GM18868 (cell line): ENCODE measurements around the gene RFXANK.
"Not testable (repeated sequence)": the region's sequence is repeated elsewhere in the genome, so short reads cannot be mapped to it uniquely, and the experiment has no call there.

Experiments used
- ATAC-seq: cut with Tn5 transposase; IDR thresholded peaks from one replicate; pipeline ENCODE4 v1.9.1; 2021; ENCODE audit warnings: mild to moderate bottlenecking, moderate library complexity; ENCODE audit not compliant: unreplicated experiment

The RFXANK gene, protein sequence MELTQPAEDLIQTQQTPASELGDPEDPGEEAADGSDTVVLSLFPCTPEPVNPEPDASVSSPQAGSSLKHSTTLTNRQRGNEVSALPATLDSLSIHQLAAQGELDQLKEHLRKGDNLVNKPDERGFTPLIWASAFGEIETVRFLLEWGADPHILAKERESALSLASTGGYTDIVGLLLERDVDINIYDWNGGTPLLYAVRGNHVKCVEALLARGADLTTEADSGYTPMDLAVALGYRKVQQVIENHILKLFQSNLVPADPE

DNA sequence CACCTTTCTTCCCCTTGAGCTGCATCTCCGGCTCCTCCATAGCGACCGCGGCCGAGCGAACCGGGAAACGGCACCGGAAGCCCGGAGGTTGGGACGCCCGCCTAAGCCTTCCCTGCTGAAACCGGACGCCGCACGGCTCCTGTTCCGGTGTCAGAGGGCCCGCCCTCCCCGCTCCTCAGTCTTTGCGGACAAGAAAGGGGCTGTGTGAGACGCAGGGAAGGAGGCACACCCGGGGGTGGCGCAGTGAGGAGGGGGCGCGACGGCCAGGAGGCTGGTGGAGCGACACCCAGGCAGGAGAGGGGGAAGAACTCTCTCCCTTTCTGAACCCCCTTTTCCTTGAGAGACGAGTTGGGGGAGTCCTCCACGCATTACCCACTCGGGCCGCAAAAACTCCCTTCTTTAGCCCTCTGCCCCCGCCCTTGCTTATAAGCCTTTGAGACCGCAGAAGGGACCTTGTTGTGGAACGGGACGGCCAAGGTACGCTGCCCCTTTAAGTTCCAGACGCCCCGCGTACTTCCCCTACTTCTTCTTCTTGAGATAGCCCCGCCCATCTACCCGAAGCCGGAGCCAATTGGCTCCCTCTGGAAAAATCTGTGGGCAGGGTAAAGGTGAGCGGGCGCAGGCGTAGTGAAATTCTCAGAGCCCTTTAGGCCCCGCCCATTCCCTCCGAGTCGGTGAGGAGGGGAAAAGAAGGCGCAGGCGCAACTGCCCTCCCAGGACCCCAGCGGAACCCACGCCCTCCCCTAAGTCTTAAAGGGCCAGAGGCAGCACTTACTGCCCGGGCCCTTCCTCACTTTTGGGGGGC, at the start of gene RFXANK, which contains the start of gene BORCS8:
RFXANK (plus strand) TSS at position 181 of the 805 bp plus-strand sequence. CDS start 1,689 bp downstream, outside the sequence.
BORCS8 (minus strand) TSS at position 75 of the 805 bp plus-strand sequence; CDS start at position 40, 35 bp downstream.
- ATAC-seq = peak; percentile 78

DNA sequence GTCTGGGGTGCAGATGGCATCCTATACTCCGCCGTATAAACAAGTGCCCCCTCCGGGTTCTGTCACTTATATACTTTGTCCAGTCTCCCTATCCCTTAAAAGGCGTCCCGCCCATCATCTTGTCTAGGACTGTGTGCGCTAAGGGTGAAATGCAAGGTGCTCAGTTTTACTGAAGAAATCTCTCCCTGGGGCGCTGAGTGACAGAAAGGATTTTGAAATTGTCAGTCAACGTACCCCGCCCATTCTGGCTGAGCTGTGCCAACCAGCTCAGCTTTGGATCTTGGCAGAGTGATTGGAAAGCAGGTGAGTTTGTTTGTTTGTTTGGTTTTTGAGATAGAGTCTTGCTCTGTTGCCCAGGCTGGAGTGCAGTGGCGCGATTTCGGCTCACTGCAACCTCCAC, 49.7 kb upstream of the RFXANK start:
- ATAC-seq = no peak

DNA sequence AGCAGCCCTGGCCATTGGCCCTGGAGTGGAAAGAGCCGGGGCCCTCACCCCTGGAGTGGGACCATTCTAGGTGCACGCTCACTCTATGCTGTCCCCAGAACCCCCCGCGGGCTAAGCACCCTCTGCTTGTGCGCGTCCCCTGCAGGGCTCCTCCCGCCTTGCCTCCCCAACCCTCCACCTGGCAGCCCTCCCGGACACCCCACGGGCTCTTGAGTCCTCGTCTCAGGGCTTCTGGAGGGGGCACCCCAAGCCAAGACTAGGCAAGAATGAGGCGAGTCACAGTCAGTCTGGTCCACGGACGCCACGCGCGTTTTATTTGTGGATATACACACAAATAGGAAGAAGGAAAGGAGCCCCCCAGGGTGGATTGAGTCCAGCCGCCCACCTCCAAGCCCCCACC, 46.8 kb upstream of the RFXANK start:
- ATAC-seq = no peak

DNA sequence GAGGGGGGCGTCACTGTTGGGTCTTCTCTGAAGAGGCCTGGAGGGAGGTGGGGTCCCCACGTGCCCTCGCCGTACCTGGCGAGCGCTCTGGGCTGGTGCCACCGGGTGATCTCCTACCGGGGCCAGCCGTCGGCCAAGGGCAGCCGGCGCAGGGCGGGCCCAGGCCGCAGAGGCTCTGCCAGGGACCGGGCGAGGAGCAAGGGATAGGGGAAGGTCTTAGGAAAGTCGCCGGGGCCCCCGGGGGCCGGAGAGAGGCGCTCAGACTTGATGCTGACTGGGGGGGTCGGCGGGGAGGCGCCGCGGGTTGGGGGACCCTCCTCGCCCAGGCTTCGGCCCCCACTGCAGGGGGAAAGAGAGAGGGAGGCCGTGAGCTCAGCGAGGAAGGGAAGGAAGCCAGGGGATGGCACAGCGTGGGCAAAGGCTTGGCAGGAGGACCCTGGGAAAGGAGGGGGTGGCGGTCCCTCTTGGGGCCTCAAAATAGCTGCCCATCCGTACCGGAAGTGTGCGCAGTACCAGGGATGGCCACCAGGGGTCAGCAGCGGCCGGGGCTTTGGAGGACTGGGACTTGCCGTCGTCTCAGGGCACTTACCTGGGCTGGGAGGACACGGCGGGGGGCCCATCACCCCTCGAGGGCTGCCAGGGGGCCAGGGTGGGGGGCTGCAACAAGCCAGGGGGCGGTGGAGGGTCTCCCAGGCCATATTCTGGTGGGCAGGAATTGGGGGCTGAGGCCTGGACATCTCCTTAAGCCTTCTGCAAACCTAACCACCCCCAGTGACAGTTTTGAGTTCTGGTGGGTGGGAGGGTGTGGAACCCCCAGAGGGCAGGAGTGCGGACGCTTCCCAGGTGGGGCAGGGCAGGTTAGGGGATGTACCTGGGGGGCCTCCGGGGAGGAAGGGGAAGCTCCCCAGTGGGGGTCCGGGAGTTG, 46.1 kb upstream of the RFXANK start:
- ATAC-seq = peak; percentile 45

DNA sequence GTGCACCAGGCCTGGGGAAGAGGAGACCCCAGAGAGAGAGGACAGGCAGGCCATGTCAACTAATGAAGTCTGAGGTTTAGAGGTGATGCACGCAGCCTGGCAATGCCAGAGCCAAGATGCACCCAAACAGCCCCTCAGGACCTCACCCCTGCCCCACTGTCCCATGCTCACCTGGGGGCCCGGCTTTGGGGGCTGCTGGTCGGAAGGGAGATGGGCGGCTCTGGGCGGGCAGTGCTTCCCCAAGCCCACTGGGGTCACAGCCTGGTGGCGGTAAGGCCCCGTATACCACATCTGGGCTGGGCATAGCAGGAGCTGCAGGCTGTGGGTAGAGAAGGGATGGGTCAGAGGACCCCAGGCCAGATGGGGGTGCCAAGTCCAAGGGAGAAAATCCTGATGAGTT, 45.2 kb upstream of the RFXANK start:
- ATAC-seq = no peak

DNA sequence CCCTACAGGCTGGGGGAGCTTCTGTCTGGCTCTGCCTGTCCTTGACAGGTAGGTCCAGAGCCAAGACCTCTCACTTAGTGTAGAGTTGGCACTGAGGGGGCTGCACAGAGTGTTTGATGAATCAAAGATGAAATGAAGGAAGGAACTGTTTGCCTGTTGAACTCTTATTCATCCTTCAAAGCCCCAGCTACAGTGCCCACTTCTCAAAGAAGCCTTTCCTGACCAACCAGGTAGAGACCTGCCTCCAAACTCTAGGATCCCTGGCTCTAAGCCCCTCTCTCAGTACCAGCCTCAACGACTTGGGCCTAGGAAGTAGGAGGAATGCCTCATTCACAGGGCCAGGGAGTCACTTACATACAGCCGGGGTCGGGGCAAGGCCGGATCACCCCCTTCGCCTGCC, 44.7 kb upstream of the RFXANK start:
- no peak for ATAC-seq

DNA sequence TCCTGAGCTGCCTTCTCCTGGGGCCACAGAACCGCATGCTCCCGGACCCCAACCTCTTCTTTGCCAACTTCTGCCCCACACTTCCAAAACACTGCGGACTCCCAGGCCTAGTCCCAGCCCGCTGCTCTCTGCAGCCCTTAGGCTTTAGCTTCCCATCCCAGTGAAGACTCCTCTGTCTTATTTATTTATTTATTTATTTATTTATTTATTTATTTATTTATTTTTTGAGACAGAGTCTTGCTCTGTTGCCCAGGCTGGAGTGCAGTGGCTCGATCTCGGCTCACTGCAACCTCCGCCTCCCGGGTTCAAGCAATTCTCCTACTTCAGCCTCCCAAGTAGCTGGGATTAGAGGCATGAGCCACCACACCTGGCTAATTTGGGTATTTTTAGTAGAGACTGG, 43.6 kb upstream of the RFXANK start:
- ATAC-seq = not testable (repeated sequence)

DNA sequence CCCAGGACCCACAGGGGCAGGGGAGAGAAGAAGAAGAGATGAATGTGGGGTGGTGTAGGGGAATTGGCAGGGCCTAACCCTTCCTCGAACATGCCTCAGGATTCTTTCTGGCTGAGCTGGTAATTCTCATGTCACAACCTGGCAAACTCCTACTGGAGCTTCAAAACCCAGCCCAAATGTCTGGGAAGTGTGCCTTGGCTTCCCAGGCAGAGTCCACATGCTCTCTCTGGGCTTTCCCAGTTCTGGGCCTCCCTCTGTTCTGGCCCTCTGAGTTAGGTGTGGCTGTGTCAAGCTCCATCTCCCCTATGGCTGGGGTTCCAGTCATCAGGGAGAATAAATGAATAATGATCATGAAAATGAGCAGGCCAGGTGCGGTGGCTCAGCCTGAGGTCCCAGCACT, 42.6 kb upstream of the RFXANK start:
- no peak for ATAC-seq

DNA sequence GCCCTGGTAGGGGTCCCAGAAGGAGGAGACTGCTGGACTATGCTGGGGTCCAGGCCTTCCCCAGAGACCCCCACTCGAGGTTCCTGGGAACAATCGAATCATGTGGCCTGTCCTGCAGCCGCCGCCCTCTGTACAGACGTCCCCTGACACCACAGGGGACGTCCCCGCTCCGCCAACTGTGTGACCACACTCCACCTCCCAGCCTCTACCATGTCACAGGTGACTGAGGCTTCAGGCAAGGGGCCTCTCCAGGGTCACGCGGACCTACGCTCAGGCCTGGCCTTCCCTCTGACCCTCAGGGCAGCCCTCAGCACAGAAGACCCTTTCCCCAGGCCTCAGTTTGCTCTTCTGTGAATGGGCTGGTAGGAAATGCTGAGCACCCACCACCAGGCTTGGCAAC, 40.6 kb upstream of the RFXANK start:
- peak; percentile 64 for ATAC-seq

DNA sequence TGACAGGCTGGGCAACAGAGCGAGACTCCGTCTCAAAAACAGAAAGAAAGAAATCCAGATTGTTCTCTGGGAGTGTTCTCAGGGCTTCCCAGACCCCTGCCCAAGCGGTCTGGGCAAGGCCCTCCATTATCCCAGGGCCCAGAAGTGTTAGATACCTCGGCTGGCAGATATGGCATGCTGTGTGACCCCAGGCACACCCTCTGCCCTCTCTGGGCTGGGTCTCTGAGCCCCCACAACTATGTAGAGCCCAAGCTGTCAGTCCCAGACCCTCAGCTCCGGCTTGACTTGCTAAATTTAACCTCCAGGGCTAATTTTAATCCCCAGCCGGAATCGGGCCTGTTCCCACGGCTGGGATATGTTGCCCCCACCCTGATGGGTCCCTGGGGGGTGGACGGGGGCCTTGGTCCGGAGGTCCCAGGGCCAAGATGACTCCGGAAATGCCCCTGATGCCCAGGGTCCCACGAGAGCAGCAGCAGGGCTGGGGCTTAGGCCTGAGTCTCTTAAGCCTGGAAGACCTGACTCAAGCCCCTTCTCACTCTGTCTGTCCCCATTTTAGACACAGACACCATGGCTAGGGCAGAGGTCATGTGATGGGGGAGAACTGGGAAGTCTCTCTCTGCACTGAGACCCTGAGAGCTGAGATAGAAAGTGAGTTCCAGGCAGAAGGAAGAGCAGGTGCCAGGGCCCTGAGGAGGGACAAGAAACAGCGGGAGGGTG, 39.2 kb upstream of the RFXANK start:
- ATAC-seq = no peak

DNA sequence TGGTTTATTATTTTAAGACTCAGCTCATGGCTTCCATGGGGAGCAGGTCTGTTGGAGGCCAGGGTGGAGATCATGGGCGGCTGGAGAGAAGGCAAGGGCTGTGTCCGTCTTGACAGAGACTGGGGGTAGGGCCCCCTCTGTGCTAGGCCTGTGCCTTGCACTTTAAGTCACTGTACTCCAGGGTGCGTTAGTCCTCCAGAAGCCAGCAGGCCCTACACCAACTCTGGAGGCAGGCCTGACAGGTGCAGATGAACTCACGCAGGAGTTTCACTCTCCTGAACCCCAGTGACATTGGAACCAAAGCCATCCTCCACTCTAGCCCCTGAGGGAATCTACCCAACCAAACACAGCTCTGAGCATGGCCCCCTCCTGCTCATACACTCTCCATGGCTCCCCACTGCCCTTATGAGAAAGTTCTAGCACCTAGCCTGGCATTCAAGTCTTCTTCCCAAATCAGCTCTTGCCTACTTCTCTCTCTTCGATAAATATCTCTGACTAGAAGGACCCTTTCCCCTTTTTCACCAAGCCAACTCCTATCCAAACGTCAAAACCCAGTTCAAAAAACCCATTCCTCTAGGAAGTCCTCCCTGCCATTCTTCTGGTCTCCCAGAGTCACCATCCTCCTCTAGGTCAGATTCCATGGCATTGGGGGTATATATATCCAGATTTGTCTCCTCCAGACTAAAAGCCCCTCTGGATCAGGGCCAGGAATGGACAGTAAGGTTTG, 37.1 kb upstream of the RFXANK start:
- no peak for ATAC-seq

DNA sequence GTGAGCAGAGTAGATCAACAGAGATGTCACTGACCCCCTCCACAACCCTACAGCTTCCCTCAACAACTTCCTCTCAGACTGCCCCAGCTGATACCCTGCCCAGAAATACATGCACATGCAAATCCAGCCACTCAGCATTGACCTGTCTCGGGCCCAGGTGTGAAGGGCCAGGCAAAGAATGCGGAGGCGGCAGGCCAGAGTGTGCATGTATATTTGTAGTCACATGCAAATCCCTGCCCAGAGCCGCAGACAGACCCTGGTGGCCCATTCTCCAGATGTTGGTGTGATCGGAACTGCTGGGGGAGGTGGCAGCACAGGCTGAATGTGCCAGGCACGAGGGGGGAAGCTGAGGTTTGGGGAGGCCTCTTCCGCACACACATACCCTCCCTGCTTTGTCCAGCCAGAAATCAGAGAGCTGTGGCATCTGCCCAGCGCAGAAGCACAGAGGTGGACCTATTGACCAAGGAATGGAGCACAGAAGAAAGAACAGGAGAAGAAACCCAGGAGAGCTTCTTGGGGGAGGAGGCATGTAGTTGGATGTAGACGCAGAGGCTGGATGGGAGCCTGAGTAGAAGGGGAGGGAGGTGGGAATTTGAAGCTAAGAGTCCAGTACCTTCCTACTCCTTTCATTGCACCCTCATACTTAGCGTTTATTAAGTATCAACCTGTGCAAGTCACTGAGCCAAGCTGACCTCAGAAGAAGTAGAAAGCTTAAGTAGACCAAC, 36.4 kb upstream of the RFXANK start:
- no peak for ATAC-seq

DNA sequence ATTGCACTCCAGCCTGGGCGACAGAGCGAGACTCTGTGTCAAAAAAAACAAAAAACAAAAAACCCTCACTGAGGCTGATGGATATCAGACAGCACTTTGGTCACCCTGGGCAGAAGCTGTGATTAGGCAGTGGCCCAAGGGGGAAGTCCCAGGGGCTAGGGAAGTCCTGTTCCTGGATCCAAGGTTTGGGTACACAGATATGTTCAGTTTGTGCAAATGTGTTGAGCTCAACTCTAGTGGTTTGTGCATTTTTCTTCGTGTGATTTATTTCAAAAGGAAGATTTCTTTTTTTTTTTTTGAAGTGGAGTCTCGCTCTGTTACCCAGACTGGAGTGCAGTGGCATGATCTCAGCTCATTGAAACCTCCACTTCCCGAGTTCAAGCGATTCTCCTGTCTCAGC, 34.2 kb upstream of the RFXANK start:
- no peak for ATAC-seq

DNA sequence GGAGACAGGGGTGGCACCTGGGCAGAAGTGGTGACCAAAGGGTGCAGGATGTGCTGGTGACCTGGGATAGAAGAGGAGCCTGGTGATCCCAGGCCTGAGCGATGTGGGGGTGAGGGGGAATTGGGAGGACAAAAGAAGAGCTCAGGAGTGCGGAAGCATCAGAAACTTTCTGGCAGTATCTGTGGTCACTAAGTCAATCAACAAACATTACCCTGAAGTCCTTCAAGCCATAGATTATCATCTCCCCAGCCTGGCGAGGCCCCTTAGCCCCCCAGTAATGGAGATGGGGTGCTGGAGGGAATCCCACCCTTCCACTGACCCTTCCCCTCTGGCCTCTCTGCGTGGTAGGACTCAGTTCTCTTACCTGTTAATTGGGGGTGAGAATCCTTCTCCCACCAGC, 32.5 kb upstream of the RFXANK start:
- ATAC-seq = no peak

DNA sequence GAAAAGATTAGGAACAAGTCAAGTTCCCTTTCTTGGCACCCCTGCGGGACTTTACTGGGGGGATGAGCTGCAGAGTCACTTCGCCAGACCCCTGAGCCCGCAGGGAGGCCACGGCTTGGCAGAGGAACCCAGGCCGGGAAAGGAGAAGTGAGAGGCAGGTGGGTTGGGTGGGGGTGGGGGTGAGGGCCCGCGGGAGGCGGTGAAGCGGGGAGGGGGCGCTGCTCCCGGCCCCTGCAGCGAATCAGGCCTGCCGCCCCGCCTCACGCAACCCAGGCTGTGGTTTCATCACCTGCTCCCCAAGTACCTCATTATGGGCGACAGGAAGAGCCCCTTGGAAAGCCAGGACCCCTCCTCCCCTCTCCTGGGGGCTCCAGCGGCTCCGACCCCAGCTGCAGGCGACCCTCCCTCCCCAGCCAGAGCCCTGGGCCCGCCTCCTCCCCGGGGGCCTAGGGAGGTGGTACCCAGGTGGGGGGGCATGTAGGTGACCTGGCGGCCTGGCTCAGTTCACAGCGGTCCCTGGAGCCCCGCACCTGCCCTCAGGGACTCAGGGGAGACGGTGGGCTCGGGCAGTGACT, 31.5 kb upstream of the RFXANK start:
- peak; percentile 50 for ATAC-seq

DNA sequence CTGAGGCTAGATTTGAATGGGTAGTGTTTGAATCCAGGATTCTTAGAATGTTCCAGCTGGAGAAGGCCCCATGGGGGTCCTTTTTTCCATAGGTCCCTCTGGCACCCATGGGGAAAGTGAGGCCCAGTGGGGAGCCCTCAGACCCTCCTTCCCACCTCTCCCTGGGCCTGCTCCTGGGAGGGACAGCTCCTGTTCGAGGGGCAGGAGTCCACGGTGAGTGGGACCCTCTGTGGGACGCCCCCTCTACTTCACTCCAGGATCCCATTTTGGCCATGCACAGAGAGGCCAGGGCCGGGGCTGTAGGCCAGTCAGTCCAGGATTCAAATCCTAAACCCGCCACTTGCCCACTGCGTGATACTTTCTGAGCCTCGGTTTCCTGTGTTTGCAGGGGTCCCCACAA, 29.6 kb upstream of the RFXANK start:
- ATAC-seq = no peak

DNA sequence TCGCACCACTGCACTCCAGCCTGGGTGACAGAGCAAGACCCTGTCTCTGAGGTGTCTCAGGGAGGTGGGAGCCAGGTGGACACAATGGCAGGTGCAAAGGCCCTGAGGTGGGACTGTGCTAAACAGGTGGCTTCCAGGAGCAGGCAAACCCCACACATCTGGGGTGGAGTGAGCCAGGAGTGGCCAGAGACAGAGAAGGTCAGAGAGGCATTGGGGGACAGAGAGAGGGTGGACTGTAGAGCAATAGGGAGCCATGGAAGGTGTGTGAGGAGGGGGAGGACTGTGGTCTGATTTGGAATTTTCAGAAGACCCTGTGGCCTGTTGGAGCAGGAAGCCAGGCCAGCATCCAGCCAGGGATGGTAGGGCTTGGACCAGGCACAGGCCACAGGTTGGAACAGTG, 26.7 kb upstream of the RFXANK start:
- ATAC-seq = no peak

DNA sequence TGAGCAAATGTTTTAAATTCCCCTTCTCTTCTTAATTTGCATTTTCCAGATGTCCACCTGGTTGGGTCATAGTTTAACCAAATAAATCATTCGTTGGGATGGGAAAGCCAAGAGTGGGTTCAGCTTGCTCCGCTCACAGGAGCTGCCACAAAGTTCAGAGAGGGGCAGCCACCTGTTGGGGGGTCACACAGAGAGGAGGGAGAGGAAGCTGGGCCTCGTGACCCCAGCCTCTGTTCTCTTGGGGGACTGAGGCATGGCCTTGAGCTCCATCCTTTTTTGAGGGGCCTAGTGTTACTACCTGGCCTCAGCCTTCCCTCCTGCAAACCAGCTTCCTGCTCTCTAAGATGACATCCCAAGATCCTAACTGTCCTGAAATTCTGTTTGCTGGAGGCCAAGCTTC, 24.4 kb upstream of the RFXANK start:
- ATAC-seq = no peak
